Sigmoid colon (tissue), 7 donors: ENCODE data around the gene ZER1. TPM values are rescaled to one million over a fixed set of nuclear protein-coding genes. Genes with fewer than 3 reads are reported as not detected.
A peak's percentile ranks its signal among the peaks of the same experiment; 100 is the strongest.

Experiments
- DNase-seq: peaks from one replicate; pipeline ENCODE4 v3.0.0-alpha.2; 2019
- H3K27ac ChIP-seq, 4 donors: fragments of 200-600 bp; sonication (generic); one replicate each; pipeline ENCODE4 v1.5.1; 2016 to 2019; ENCODE audit warnings: mild to moderate bottlenecking in 1 of 4
- H3K27me3 ChIP-seq, 3 donors: fragments of 200-600 bp; sonication (generic); one replicate each; pipeline ENCODE4 v1.5.1; 2019; ENCODE audit warnings: mild to moderate bottlenecking in 1 of 3
- H3K36me3 ChIP-seq, 4 donors: fragments of 200-600 bp; sonication (generic); one replicate each; pipeline ENCODE4 v1.5.1; 2016 to 2019
- H3K4me1 ChIP-seq, 4 donors: fragments of 200-600 bp; sonication (generic); one replicate each; pipeline ENCODE4 v1.5.1; 2017 to 2019
- H3K4me3 ChIP-seq, 4 donors: fragments of 200-600 bp; sonication (generic); one replicate each; pipeline ENCODE4 v1.5.1; 2017 to 2019; ENCODE audit warnings: mild to moderate bottlenecking in 2 of 4, moderate library complexity in 1 of 4
- H3K9me3 ChIP-seq, 4 donors: fragments of 200-600 bp in 3 of 4; sonication (generic) in 3 of 4; one replicate each; pipeline versions ENCODE4 v1.5.1 to v1.6.1; 2013 to 2019
- CTCF ChIP-seq, 4 experiments: fragments of 450-650 bp in 3 of 4; fragments of 200-600 bp in 1 of 4; IDR thresholded peaks; one replicate each; pipeline ENCODE4 v1.5.1; 2016 to 2019; ENCODE audit warnings: antibody characterized with exemption in 4 of 4, mild to moderate bottlenecking in 3 of 4, moderate library complexity in 2 of 4
- EP300 ChIP-seq, 4 donors: sonication (generic); formaldehyde crosslinking; IDR thresholded peaks; one replicate each; pipeline ENCODE4 v1.6.1; 2017; ENCODE audit warnings: antibody characterized with exemption in 4 of 4
- POLR2A ChIP-seq, 2 donors: fragments of 450-650 bp; IDR thresholded peaks; one replicate each; pipeline ENCODE4 v1.6.1; 2016; ENCODE audit warnings: antibody characterized with exemption in 2 of 2, mild to moderate bottlenecking in 2 of 2, moderate library complexity in 2 of 2
- POLR2AphosphoS5 ChIP-seq, 4 donors: sonication (generic); formaldehyde crosslinking; IDR thresholded peaks; one replicate each; pipeline ENCODE4 v1.6.1; 2017; ENCODE audit warnings: antibody characterized with exemption in 4 of 4
- WGBS, 2 donors: extraction: QIAGEN DNeasy Blood & Tissue Kit; methylation state at CpG; one replicate each; pipeline ENCODE4 v1.1.7; 2013; 5-methylcytosine and 5-hydroxymethylcytosine counted together
- intact Hi-C: fragments of 100-400 bp; cut with DNase I; formaldehyde crosslinking; loops from one replicate; pipeline ENCODE4 v1.15.1; 2023
- polyA plus RNA-seq, 3 donors: library from polyadenylated mRNA; stranded (reverse); fragments of 200-250 nt; gene quantifications; one replicate each; pipeline ENCODE4 v1.2.3, GENCODE V29; 2013
- total RNA-seq, 4 donors: library from RNA; depleted of rRNA; stranded (reverse); fragments of >200 nt; gene quantifications; one replicate each; pipeline ENCODE4 v1.1.0, GENCODE V29; 2016
- donor health status: healthy with polysubstance abuse.
- donor health status: Bipolar disorder and iron deficiency.
- donor health status: healthy.

ZER1 gene
- total and polyA plus RNA-seq, 7 donors, result 30.0 to 65.4 (median 41.6) TPM

GRCh38 chr9:128771094-128771721 is 519 bp downstream of the ZER1 start:
- peaks cover 0 to 31% (median 19%) of the 10 kb centered on the region in 4 donors for H3K4me1 ChIP-seq
- DNase-seq, result no peak
- 1% methylated on average over 28 of the region's 28 CpGs for WGBS, 2 donors
- no peaks in the 10 kb centered on the region for H3K27me3 ChIP-seq
- intact Hi-C loops, result loop anchor here (1.0 to 2.0 kb wide), 2 partner anchors 16 to 46 kb away; partner anchors contain the start of genes TBC1D13 and ZDHHC12
- TF ChIP-seq POLR2AphosphoS5 (IDR thresholded peaks at IDR 0.05) (no peak), CTCF (IDR thresholded peaks at IDR 0.05) (no peak), EP300 (IDR thresholded peaks at IDR 0.05) (no peak), POLR2A (IDR thresholded peaks at IDR 0.05) (no peak)
- H3K27ac ChIP-seq, result peak overlapping the region; percentile 83 to 96 (median 91)
- H3K4me3 ChIP-seq, result peak overlapping the region; percentile 95 to 99 (median 98)
- H3K36me3 ChIP-seq, result peaks cover 0 to 7% (median 0%) of the 10 kb centered on the region in 4 donors
- no peaks in the 10 kb centered on the region for H3K9me3 ChIP-seq

GRCh38 chr9:128770286-128771030 is 1.3 kb downstream of the ZER1 start:
- no peaks in the 10 kb centered on the region for H3K9me3 ChIP-seq
- no peaks in the 10 kb centered on the region for H3K27me3 ChIP-seq
- peak overlapping the region; percentile 95 to 99 (median 98) for H3K4me3 ChIP-seq
- peaks cover 0 to 7% (median 0%) of the 10 kb centered on the region in 4 donors for H3K36me3 ChIP-seq
- no peak for DNase-seq
- peak overlapping the region; percentile 83 to 96 (median 91) for H3K27ac ChIP-seq
- intact Hi-C loops, result loop anchor here (1.0 to 2.0 kb wide), 2 partner anchors 17 to 46 kb away; partner anchors contain the start of genes TBC1D13 and ZDHHC12
- H3K4me1 ChIP-seq, result peaks cover 0 to 31% (median 19%) of the 10 kb centered on the region in 4 donors
- TF ChIP-seq POLR2A (IDR thresholded peaks at IDR 0.05), result no peak
- WGBS, 2 donors, result 43 to 72% methylated on average over 11 of the region's 11 CpGs

- WGBS, 2 donors, result 90 to 92% methylated on average over 6 of the region's 6 CpGs
- TF ChIP-seq POLR2AphosphoS5 (IDR thresholded peaks at IDR 0.05), result no peak
- no peak for TF ChIP-seq POLR2A (IDR thresholded peaks at IDR 0.05)
- DNase-seq, result no peak
- no peak overlapping the region for H3K27ac ChIP-seq
- peaks cover 0 to 31% (median 19%) of the 10 kb centered on the region in 4 donors for H3K4me1 ChIP-seq
- intact Hi-C loops, result no loop called here
- no peak overlapping the region for H3K4me3 ChIP-seq
- H3K36me3 ChIP-seq, result peaks cover 0 to 7% (median 0%) of the 10 kb centered on the region in 4 donors
- H3K27me3 ChIP-seq, result no peaks in the 10 kb centered on the region
- H3K9me3 ChIP-seq, result no peaks in the 10 kb centered on the region
These were observed 3.1 kb downstream of the ZER1 start for GRCh38 chr9:128768606-128769005.

- intact Hi-C loops, result no loop called here
- Histone ChIP-seq H3K27ac (no peak overlapping the region), H3K36me3 (peaks cover 0 to 7% (median 0%) of the 10 kb centered on the region in 4 donors), H3K4me1 (peaks cover 0 to 20% (median 12%) of the 10 kb centered on the region in 4 donors), H3K9me3 (no peaks in the 10 kb centered on the region), H3K4me3 (no peak overlapping the region), H3K27me3 (no peaks in the 10 kb centered on the region)
- TF ChIP-seq POLR2AphosphoS5 (IDR thresholded peaks at IDR 0.05) (no peak), CTCF (IDR thresholded peaks at IDR 0.05) (no peak), POLR2A (IDR thresholded peaks at IDR 0.05) (no peak), EP300 (IDR thresholded peaks at IDR 0.05) (no peak)
- no peak for DNase-seq
- WGBS, 2 donors, result 63 to 78% methylated on average over 3 of the region's 3 CpGs
These were observed 6.2 kb downstream of the ZER1 start for GRCh38 chr9:128765499-128765898.

- no peak overlapping the region for H3K4me3 ChIP-seq
- 86 to 92% methylated on average over 6 of the region's 6 CpGs for WGBS, 2 donors
- no peak for TF ChIP-seq EP300 (IDR thresholded peaks at IDR 0.05)
- peaks cover 0 to 8% (median 4%) of the 10 kb centered on the region in 4 donors for H3K4me1 ChIP-seq
- peaks cover 0 to 7% (median 0%) of the 10 kb centered on the region in 4 donors for H3K36me3 ChIP-seq
- no peaks in the 10 kb centered on the region for H3K9me3 ChIP-seq
- intact Hi-C loops, result no loop called here
- H3K27ac ChIP-seq, result no peak overlapping the region
- no peak for DNase-seq
- no peaks in the 10 kb centered on the region for H3K27me3 ChIP-seq
These were observed 7.4 kb downstream of the ZER1 start for GRCh38 chr9:128764361-128764760.
